GM21723 (cell line): ENCODE results near the gene SGF29.
"Not testable (repeated sequence)": the region's sequence is repeated elsewhere in the genome, so short reads cannot be mapped to it uniquely, and the experiment has no call there.

ENCODE experiments used
- ATAC-seq: cut with Tn5 transposase; IDR thresholded peaks from one replicate; pipeline ENCODE4 v1.9.1; 2021; ENCODE audit warnings: mild to moderate bottlenecking, moderate library complexity; ENCODE audit not compliant: unreplicated experiment

The SGF29 gene

GRCh38 chr16:28563218-28563617 lies 9.5 kb downstream of the SGF29 start:
- no peak for ATAC-seq

- not testable (repeated sequence) for ATAC-seq
Observed at GRCh38 chr16:28566233-28566925, 12.7 kb downstream of the SGF29 start.

GRCh38 chr16:28567292-28567691 lies 13.6 kb downstream of the SGF29 start:
- no peak for ATAC-seq

GRCh38 chr16:28569021-28569420 lies 15.3 kb downstream of the SGF29 start:
- ATAC-seq, result no peak

DNA sequence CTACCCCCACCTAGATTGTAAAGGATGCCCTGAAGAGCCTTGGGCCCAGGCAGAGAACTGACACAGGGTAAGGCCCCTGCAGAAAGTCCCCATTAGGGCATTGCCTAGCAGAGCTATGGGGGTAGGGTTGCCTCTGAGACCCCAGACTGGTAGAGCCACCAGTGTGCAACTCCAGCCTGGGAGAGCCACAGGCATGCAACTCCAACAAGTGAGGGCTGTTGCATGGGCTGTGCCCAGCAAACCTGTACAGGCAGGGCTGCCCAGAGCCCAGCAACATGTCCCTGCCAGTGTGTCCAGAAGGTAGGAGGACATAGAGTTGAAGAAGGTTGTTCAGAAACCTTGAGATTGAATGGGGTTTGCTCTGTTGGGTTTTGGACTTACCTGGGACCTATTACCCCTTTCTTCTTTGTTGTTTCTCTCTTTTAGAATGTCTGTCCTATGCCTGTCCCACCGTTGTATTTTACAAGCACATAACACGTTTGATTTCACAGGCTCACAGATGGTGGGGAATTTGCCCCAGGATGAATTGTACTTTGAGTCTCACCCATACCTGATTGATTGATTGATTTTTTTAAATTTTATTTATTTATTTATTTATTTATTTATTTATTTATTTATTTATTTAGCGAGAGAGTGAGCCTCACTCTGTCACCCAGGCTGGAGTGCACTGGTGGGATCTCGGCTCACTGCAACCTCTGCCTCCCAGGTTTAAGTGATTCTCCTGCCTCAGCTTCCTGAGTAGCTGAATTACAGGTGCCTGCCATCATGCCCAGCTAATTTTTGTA lies 16.4 kb downstream of the SGF29 start:
- ATAC-seq, result no peak

- no peak for ATAC-seq
Observed at GRCh38 chr16:28572696-28573510, 19.2 kb downstream of the SGF29 start.

- ATAC-seq, result no peak
Observed at GRCh38 chr16:28573738-28574718, 20.3 kb downstream of the SGF29 start.

- no peak for ATAC-seq
Observed at GRCh38 chr16:28574925-28575324, 21.2 kb downstream of the SGF29 start.

GRCh38 chr16:28575446-28576109 lies 21.9 kb downstream of the SGF29 start:
- ATAC-seq, result no peak

DNA sequence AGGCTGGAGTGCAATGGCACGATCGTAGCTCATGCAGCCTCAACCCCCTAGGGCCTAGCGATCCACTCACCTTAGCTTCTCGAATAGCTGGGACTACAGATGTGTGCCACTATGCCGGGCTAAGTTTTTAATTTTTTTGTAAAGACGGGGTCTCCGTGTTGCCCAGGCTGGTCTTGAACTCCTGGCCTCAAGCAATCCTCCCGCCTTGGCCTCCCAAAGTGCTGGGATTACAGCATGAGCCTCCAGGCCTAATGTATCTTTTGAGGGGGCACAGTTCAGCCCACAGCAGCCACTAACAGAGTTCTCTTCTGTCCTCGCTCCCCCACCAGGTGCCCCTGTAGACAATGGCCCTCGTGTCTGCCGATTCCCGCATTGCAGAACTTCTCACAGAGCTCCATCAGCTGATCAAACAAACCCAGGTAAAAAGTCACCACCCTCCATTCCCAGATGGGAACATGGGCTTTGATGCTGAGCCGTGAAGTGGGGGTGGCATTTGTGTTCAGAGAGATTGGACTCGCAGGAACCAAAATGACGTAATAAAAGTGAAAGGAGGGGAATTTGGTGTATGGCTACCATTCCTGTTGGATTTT lies 27.1 kb downstream of the SGF29 start:
- no peak for ATAC-seq

GRCh38 chr16:28585674-28586073 lies 32.0 kb downstream of the SGF29 start:
- ATAC-seq, result no peak

DNA sequence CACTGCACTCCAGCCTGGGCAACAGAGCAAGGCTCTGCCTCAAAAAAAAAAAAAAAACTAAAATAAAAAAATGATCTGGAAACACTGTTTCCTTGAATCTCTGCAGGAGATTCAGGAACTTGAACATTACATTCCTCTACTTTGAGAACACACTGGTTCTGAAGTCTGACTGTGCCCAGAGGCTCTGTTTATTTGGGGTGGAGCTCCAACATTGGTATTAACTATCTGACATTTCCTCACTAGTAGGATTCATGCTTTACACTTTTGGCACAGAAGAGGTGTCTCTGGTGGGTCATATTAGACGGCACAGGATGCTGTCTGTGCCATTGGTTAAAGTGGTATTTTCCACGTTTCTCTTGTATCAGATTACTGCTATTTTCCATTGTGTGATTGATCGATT lies 32.7 kb downstream of the SGF29 start:
- ATAC-seq, result no peak

GRCh38 chr16:28587386-28587785 lies 33.7 kb downstream of the SGF29 start:
- no peak for ATAC-seq

DNA sequence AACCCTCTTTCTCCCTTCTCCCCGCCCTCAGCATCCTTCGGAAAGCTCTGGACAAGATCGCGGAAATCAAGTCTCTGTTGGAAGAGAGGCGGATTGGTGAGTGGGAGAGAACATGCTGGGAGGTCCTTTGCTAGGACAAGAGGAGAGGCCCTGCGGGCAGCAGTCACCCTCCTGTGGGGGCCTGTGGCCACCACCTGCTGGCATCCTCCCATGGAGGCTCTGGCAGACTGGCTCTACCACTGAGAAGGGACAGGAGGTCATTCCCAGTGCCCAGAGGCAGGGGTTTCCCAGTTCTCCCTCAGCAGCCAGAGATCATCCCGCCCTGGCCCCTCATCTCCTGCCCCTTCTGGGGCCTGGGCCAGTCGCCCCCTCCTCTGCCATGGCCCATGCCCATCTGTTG lies 35.3 kb downstream of the SGF29 start:
- ATAC-seq, result no peak

- ATAC-seq, result no peak
Observed at GRCh38 chr16:28589930-28590329, 36.2 kb downstream of the SGF29 start.

DNA sequence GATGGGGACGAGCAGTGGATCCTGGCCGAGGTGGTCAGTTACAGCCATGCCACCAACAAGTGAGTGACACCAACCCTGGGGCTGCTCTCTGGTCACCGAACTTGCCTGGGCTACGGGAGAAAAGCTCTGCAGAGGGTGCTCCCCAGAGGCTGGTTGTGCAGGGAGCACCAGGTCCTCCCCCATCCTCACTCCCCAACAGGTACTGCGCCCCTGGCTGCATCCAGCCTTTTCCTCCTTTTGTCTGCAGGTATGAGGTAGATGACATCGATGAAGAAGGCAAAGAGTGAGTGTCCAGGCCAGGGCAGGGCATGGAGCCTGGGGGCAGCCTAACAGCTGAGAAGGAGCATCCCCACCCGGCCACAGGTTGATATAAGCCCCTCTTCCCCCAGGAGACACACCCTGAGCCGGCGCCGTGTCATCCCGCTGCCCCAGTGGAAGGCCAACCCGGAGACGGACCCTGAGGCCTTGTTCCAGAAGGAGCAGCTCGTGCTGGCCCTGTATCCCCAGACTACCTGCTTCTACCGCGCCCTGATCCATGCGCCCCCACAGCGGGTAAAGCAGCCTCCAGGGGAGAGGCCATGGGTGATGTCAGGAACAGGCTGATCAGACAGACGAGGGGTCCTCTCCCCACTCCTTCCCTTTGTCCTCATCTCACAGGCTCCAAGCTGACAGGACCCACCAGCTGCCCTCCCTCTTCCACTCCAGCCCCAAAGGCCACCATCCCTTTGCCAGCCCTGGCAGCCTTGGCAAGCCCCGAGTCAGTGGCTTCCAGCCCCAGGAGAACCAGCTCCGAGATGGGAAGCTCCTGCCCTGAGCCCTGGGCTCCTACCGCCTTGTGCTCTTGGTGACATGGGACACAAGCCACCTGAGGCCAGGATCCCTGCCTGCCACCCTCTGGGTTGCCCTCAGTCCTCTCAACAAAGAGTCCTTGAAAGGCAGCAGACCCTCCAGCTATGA lies 36.9 kb downstream of the SGF29 start:
- no peak for ATAC-seq

GRCh38 chr16:28591355-28591754 lies 37.6 kb downstream of the SGF29 start:
- no peak for ATAC-seq

- no peak for ATAC-seq
Observed at GRCh38 chr16:28592511-28592910, 38.8 kb downstream of the SGF29 start.
